ENCODE data around the gene PLD5.

PLD5 gene

GRCh38 chr1:242448910-242449645 is 75.4 kb downstream of the PLD5 start:
- no peaks in the 10 kb centered on the region for H3K36me3 ChIP-seq (ENCODE audit: control insufficient read depth, insufficient read depth, low read length)
- H3K4me3 ChIP-seq (replicated peaks; ENCODE audit: low read depth, low read length): no peak overlapping the region
- no peaks in the 10 kb centered on the region for H3K27me3 ChIP-seq (replicated peaks; ENCODE audit: control insufficient read depth, insufficient read depth, low read length)
- no peak for TF ChIP-seq CTCF (IDR thresholded peaks at IDR 0.05; ENCODE audit: insufficient read depth, low read length, poor library complexity, severe bottlenecking)
- no peak for DNase-seq (ENCODE audit: extremely low read depth, insufficient read length)

GRCh38 chr1:242447689-242448088 is 76.8 kb downstream of the PLD5 start:
- H3K36me3 ChIP-seq (ENCODE audit: control insufficient read depth, insufficient read depth, low read length): no peaks in the 10 kb centered on the region
- no peak for DNase-seq (ENCODE audit: extremely low read depth, insufficient read length)
- no peaks in the 10 kb centered on the region for H3K27me3 ChIP-seq (replicated peaks; ENCODE audit: control insufficient read depth, insufficient read depth, low read length)
- no peak overlapping the region for H3K4me3 ChIP-seq (replicated peaks; ENCODE audit: low read depth, low read length)
- TF ChIP-seq CTCF (IDR thresholded peaks at IDR 0.05; ENCODE audit: insufficient read depth, low read length, poor library complexity, severe bottlenecking): no peak

- no peak for DNase-seq (ENCODE audit: extremely low read depth, insufficient read length)
- no peak for TF ChIP-seq CTCF (IDR thresholded peaks at IDR 0.05; ENCODE audit: insufficient read depth, low read length, poor library complexity, severe bottlenecking)
These were observed 83.7 kb downstream of the PLD5 start for GRCh38 chr1:242440757-242441156.

GRCh38 chr1:242435200-242435599 is 89.3 kb downstream of the PLD5 start:
- Histone ChIP-seq H3K27me3 (replicated peaks; ENCODE audit: control insufficient read depth, insufficient read depth, low read length) (no peaks in the 10 kb centered on the region), H3K36me3 (ENCODE audit: control insufficient read depth, insufficient read depth, low read length) (no peaks in the 10 kb centered on the region), H3K4me3 (replicated peaks; ENCODE audit: low read depth, low read length) (no peak overlapping the region)
- TF ChIP-seq CTCF (IDR thresholded peaks at IDR 0.05; ENCODE audit: insufficient read depth, low read length, poor library complexity, severe bottlenecking): no peak
- no peak for DNase-seq (ENCODE audit: extremely low read depth, insufficient read length)

More at GRCh38 chr1:242440757-242441156, 83.7 kb downstream of the PLD5 start:
- no peak overlapping the region for H3K4me3 ChIP-seq (replicated peaks; ENCODE audit: low read depth, low read length)
- no peaks in the 10 kb centered on the region for H3K36me3 ChIP-seq (ENCODE audit: control insufficient read depth, insufficient read depth, low read length)
- no peaks in the 10 kb centered on the region for H3K27me3 ChIP-seq (replicated peaks; ENCODE audit: control insufficient read depth, insufficient read depth, low read length)

GRCh38 chr1:242432491-242433095 is 91.9 kb downstream of the PLD5 start:
- Histone ChIP-seq H3K27me3 (replicated peaks; ENCODE audit: control insufficient read depth, insufficient read depth, low read length) (no peaks in the 10 kb centered on the region), H3K4me3 (replicated peaks; ENCODE audit: low read depth, low read length) (no peak overlapping the region), H3K36me3 (ENCODE audit: control insufficient read depth, insufficient read depth, low read length) (no peaks in the 10 kb centered on the region)
- DNase-seq (ENCODE audit: extremely low read depth, insufficient read length): no peak
- no peak for TF ChIP-seq CTCF (IDR thresholded peaks at IDR 0.05; ENCODE audit: insufficient read depth, low read length, poor library complexity, severe bottlenecking)

Measured in GM06990 (cell line).